ENCODE measurements around the gene DOCK2. TPM values are rescaled to one million over a fixed set of nuclear protein-coding genes. Genes with fewer than 3 reads are reported as not detected.

The DOCK2 gene
- polyA plus RNA-seq, 1 donor (not counting 4 experiments of a cell fraction or from before 2014, with no cell fraction given): 0.21 TPM

DNA sequence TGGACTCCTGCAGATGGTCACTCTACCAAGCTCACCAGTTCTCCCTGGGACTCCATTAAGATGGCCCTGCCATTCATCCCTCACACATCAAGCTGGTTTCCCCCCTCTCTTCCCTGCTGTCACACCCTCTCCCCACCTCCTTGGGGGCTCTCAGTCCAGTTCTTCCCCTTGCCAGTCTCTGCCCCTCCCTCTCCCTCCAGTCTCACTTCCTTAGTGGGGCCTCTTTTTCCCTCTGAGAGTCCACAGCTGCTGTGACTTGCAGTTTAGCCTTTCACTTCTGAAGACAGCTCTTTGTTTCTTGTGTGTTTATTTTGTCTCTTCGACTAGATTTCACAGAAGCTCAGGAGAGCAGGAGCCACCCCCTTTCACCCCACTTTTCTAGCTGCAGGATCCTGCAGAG is 10.5 kb downstream of the DOCK2 start:
- H3K9me3 ChIP-seq (ENCODE audit: control insufficient read depth, low read depth, low read length): no peaks in the 10 kb centered on the region
- DNase-seq (ENCODE audit: low read depth, low spot score) (no peak), FAIRE-seq (no peak)
- dilution Hi-C loops (cut with MboI; ENCODE audit: extremely low pct_ligation_motif_present, low sequenced_read_pairs): no loop called here
- no peaks in the 10 kb centered on the region for H3K27me3 ChIP-seq (ENCODE audit: control insufficient read depth, extremely low read depth, insufficient read depth, low read length)
- H3K9ac ChIP-seq (ENCODE audit: control insufficient read depth, extremely low read depth, insufficient read depth, low read length): no peak overlapping the region
- no peak overlapping the region for H3K4me2 ChIP-seq (ENCODE audit: control insufficient read depth, extremely low read depth, insufficient read depth, low read depth, low read length)
- peaks cover 17% of the 10 kb centered on the region for H3K4me1 ChIP-seq (ENCODE audit: control insufficient read depth, extremely low read depth, insufficient read depth, low read length)
- H3K36me3 ChIP-seq (ENCODE audit: control insufficient read depth in 2 of 2, extremely low read depth in 1 of 2, insufficient read depth in 2 of 2, low read length in 2 of 2): no peaks in the 10 kb centered on the region
- no peaks in the 10 kb centered on the region for H3K9me1 ChIP-seq (ENCODE audit: control insufficient read depth, extremely low read depth, insufficient read depth, low read length)
- no peak overlapping the region for H3K27ac ChIP-seq (ENCODE audit: control insufficient read depth, insufficient read depth, low read length)
- H4K20me1 ChIP-seq (ENCODE audit: control insufficient read depth, extremely low read depth, insufficient read depth, low read length): no peaks in the 10 kb centered on the region
- H3K79me2 ChIP-seq (ENCODE audit: control insufficient read depth, insufficient read depth, low read length): no peaks in the 10 kb centered on the region
- no peak overlapping the region for H2AFZ ChIP-seq (ENCODE audit: control insufficient read depth, low read length)
- H3K4me3 ChIP-seq (ENCODE audit: control insufficient read depth in 2 of 3, extremely low read depth in 1 of 3, insufficient read depth in 2 of 3, low read depth in 1 of 3, low read length in 3 of 3): no peak overlapping the region
- TF ChIP-seq, protein P1, sequence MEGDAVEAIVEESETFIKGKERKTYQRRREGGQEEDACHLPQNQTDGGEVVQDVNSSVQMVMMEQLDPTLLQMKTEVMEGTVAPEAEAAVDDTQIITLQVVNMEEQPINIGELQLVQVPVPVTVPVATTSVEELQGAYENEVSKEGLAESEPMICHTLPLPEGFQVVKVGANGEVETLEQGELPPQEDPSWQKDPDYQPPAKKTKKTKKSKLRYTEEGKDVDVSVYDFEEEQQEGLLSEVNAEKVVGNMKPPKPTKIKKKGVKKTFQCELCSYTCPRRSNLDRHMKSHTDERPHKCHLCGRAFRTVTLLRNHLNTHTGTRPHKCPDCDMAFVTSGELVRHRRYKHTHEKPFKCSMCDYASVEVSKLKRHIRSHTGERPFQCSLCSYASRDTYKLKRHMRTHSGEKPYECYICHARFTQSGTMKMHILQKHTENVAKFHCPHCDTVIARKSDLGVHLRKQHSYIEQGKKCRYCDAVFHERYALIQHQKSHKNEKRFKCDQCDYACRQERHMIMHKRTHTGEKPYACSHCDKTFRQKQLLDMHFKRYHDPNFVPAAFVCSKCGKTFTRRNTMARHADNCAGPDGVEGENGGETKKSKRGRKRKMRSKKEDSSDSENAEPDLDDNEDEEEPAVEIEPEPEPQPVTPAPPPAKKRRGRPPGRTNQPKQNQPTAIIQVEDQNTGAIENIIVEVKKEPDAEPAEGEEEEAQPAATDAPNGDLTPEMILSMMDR (optimal IDR thresholded peaks at IDR 0.05 in 1 of 3, IDR thresholded peaks at IDR 0.05 in 1 of 3, conservative IDR thresholded peaks at IDR 0.05 in 1 of 3; ENCODE audit: extremely low read depth in 1 of 3, insufficient read depth in 2 of 3, low read length in 3 of 3): no peak
- TF ChIP-seq EZH2 (IDR thresholded peaks at IDR 0.05; ENCODE audit: low read length): no peak

DNA sequence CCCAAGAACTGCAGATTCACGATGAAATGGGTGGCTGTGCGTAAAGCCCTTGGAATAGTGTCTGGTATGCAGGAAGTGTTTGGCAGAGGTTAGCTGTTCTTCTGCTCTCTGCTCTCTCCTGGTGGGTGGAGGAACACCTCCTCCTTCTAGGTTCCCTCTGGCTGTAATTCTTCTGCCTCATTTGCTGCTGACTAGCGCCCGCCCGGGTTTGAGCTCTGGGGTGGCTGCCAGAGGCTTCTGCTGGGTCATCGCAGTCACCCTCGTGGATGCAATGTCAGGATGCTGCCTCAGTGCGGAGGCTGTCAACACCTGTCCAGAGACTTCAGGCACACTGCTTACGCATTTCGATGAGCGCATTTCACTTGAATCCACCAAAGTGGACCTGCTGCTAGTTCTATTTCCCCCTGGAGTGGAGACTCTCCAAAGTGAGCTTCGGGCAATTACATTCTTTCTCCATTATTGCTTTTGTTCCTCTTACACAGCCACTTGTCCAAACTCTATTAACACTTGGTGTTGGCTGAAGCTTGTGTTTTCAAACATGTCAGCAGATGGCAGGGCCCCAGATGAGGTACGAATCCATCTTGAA is 11.7 kb downstream of the DOCK2 start:
- DNase-seq (ENCODE audit: low read depth, low spot score): no peak
- no peak overlapping the region for H3K27ac ChIP-seq (ENCODE audit: control insufficient read depth, insufficient read depth, low read length)
- H3K9me3 ChIP-seq (ENCODE audit: control insufficient read depth, low read depth, low read length): no peaks in the 10 kb centered on the region
- no peak for TF ChIP-seq EZH2 (IDR thresholded peaks at IDR 0.05; ENCODE audit: low read length)
- TF ChIP-seq, protein P1 (optimal IDR thresholded peaks at IDR 0.05 in 1 of 3, IDR thresholded peaks at IDR 0.05 in 1 of 3, conservative IDR thresholded peaks at IDR 0.05 in 1 of 3; ENCODE audit: extremely low read depth in 1 of 3, insufficient read depth in 2 of 3, low read length in 3 of 3): no peak
- H3K4me3 ChIP-seq (ENCODE audit: control insufficient read depth in 2 of 3, extremely low read depth in 1 of 3, insufficient read depth in 2 of 3, low read depth in 1 of 3, low read length in 3 of 3): no peak overlapping the region
- no peak overlapping the region for H3K9ac ChIP-seq (ENCODE audit: control insufficient read depth, extremely low read depth, insufficient read depth, low read length)
- no peaks in the 10 kb centered on the region for H3K27me3 ChIP-seq (ENCODE audit: control insufficient read depth, extremely low read depth, insufficient read depth, low read length)
- no peaks in the 10 kb centered on the region for H3K9me1 ChIP-seq (ENCODE audit: control insufficient read depth, extremely low read depth, insufficient read depth, low read length)
- no peaks in the 10 kb centered on the region for H3K36me3 ChIP-seq (ENCODE audit: control insufficient read depth in 2 of 2, extremely low read depth in 1 of 2, insufficient read depth in 2 of 2, low read length in 2 of 2)
- FAIRE-seq: no peak
- H3K4me1 ChIP-seq (ENCODE audit: control insufficient read depth, extremely low read depth, insufficient read depth, low read length): peaks cover 17% of the 10 kb centered on the region
- H2AFZ ChIP-seq (ENCODE audit: control insufficient read depth, low read length): no peak overlapping the region
- no peak overlapping the region for H3K4me2 ChIP-seq (ENCODE audit: control insufficient read depth, extremely low read depth, insufficient read depth, low read depth, low read length)
- H4K20me1 ChIP-seq (ENCODE audit: control insufficient read depth, extremely low read depth, insufficient read depth, low read length): no peaks in the 10 kb centered on the region
- dilution Hi-C loops (cut with MboI; ENCODE audit: extremely low pct_ligation_motif_present, low sequenced_read_pairs): no loop called here
- H3K79me2 ChIP-seq (ENCODE audit: control insufficient read depth, insufficient read depth, low read length): no peaks in the 10 kb centered on the region

All from keratinocyte (primary cell).